ENCODE results near the gene XYLT1.

GRCh38 chr16:17098685-17099084 is 372.1 kb downstream of the XYLT1 start:
- TF ChIP-seq POLR2AphosphoS5 (IDR thresholded peaks at IDR 0.05; ENCODE audit: borderline replicate concordance, low read depth, low read length), result no peak
- no peak for TF ChIP-seq FOXP2 (optimal IDR thresholded peaks at IDR 0.05; ENCODE audit: control extremely low read depth, extremely low read length, insufficient read depth)
- TF ChIP-seq EZH2 (IDR thresholded peaks at IDR 0.05), result no peak

Data from SK-N-MC (cell line).